ENCODE measurements around the gene THBD. TPM values are rescaled to one million over a fixed set of nuclear protein-coding genes. Genes with fewer than 3 reads are reported as not detected.

The THBD gene
- total RNA-seq, 1 donor, result 0.36 TPM

- H3K4me1 ChIP-seq (ENCODE audit: insufficient read depth, low read length), result no peaks in the 10 kb centered on the region
- H3K27ac ChIP-seq (ENCODE audit: low read depth, low read length), result no peak overlapping the region
- peaks cover 2% of the 10 kb centered on the region for H3K27me3 ChIP-seq (ENCODE audit: insufficient read depth, low read length)
- no peak overlapping the region for H3K4me3 ChIP-seq (ENCODE audit: insufficient read depth, low read length)
- no peak for TF ChIP-seq CTCF (IDR thresholded peaks at IDR 0.05; ENCODE audit: extremely low read depth, low read depth, low read length)
- DNase-seq (ENCODE audit: insufficient read length, low spot score, missing footprints), result no peak
- no peaks in the 10 kb centered on the region for H3K36me3 ChIP-seq (ENCODE audit: insufficient read depth, low read length)
- no peaks in the 10 kb centered on the region for H4K20me1 ChIP-seq (ENCODE audit: insufficient read depth, low read length)
- H3K9me3 ChIP-seq (ENCODE audit: low read depth, low read length), result no peaks in the 10 kb centered on the region
- H2AFZ ChIP-seq (ENCODE audit: low read length), result no peak overlapping the region
- no peaks in the 10 kb centered on the region for H3K79me2 ChIP-seq (ENCODE audit: insufficient read depth, low read length)
- H3K4me2 ChIP-seq (ENCODE audit: insufficient read depth, low read length), result no peak overlapping the region
These were observed 40.8 kb downstream of the THBD start for GRCh38 chr20:23008667-23009066.

DNA sequence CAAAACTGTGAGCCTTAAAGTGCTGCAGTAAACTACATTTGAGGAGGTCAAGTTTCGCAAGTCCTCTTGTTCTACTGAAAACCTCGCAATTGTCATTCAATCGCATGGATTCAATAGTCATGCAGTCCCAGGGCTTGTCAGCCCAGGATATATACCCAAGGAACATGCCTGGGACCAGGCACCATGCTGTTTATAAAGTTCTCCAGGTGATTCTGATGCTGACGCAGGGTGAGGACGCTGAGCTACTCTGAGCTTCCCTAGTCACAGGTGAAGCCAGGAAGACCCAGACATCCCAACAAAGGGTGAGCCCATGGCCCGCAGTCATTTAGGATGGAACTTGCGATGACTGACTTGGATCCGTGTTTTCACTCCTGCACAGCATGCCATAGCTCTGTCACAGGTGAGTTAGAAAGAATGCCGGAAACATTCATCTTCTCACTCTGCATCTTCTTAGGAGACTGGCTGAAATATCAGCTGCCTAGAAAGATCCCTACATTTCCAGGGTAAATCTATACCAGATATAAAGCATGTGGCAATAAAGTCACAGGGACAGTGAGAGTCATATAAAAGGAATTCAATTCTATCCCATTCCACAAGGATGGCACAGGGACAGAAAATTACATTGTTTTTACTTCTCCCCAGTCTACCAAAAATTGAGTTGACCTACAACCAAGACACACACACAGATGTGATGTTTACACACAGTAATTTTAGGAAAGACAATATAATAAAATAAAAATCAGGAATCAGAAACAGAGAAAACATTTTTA lies 41.4 kb downstream of the THBD start:
- H3K4me2 ChIP-seq (ENCODE audit: insufficient read depth, low read length), result no peak overlapping the region
- no peak overlapping the region for H3K4me3 ChIP-seq (ENCODE audit: insufficient read depth, low read length)
- TF ChIP-seq CTCF (IDR thresholded peaks at IDR 0.05; ENCODE audit: extremely low read depth, low read depth, low read length), result no peak
- H3K36me3 ChIP-seq (ENCODE audit: insufficient read depth, low read length), result no peaks in the 10 kb centered on the region
- H3K79me2 ChIP-seq (ENCODE audit: insufficient read depth, low read length), result no peaks in the 10 kb centered on the region
- no peak overlapping the region for H3K27ac ChIP-seq (ENCODE audit: low read depth, low read length)
- DNase-seq (ENCODE audit: insufficient read length, low spot score, missing footprints), result no peak
- no peaks in the 10 kb centered on the region for H3K4me1 ChIP-seq (ENCODE audit: insufficient read depth, low read length)
- H4K20me1 ChIP-seq (ENCODE audit: insufficient read depth, low read length), result no peaks in the 10 kb centered on the region
- H2AFZ ChIP-seq (ENCODE audit: low read length), result no peak overlapping the region
- H3K27me3 ChIP-seq (ENCODE audit: insufficient read depth, low read length), result peaks cover 2% of the 10 kb centered on the region
- no peaks in the 10 kb centered on the region for H3K9me3 ChIP-seq (ENCODE audit: low read depth, low read length)

DNA sequence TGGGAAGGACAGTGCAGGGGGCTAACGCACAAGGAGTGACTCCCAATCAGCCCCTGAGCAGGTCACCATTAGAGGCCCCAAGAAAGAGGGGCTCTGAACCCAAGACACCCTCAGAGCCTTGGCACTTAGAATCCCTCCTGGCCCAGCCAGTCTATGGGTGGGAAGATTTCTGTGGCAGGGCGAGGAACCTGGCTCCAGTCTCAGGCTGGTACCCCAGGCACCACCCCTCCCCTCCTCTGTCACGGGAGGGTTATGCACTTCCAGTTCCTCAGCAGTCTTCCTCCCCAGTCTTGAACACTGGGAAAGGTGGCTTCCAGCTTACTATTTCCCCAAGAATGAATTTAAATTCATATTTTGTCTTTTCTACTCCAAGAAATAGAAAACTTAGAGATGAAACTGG lies 42.0 kb downstream of the THBD start:
- no peak for DNase-seq (ENCODE audit: insufficient read length, low spot score, missing footprints)
- no peaks in the 10 kb centered on the region for H4K20me1 ChIP-seq (ENCODE audit: insufficient read depth, low read length)
- H3K4me2 ChIP-seq (ENCODE audit: insufficient read depth, low read length), result no peak overlapping the region

More for the DNA sequence above, 42.0 kb downstream of the THBD start:
- Histone ChIP-seq H3K4me1 (ENCODE audit: insufficient read depth, low read length) (no peaks in the 10 kb centered on the region), H3K79me2 (ENCODE audit: insufficient read depth, low read length) (no peaks in the 10 kb centered on the region), H2AFZ (ENCODE audit: low read length) (no peak overlapping the region), H3K4me3 (ENCODE audit: insufficient read depth, low read length) (no peak overlapping the region), H3K27ac (ENCODE audit: low read depth, low read length) (no peak overlapping the region), H3K9me3 (ENCODE audit: low read depth, low read length) (no peaks in the 10 kb centered on the region), H3K36me3 (ENCODE audit: insufficient read depth, low read length) (no peaks in the 10 kb centered on the region), H3K27me3 (ENCODE audit: insufficient read depth, low read length) (peaks cover 2% of the 10 kb centered on the region)
- no peak for TF ChIP-seq CTCF (IDR thresholded peaks at IDR 0.05; ENCODE audit: extremely low read depth, low read depth, low read length)
